Glutamatergic neuron (in vitro differentiated cells): ENCODE results near the gene OR5T1. TPM values are rescaled to one million over a fixed set of nuclear protein-coding genes. Genes with fewer than 3 reads are reported as not detected.

Experiments used
- DNase-seq: peaks from one replicate; pipeline ENCODE4 v3.0.0; 2022
- H3K27ac Mint-ChIP-seq: one replicate; pipeline ENCODE4 v1.8.0; 2020; ENCODE audit warnings: mild to moderate bottlenecking, mixed read lengths, inconsistent platforms; ENCODE audit not compliant: unreplicated experiment
- H3K27me3 Mint-ChIP-seq: one replicate; pipeline ENCODE4 v1.8.0; 2020; ENCODE audit warnings: mild to moderate bottlenecking, moderate library complexity, mixed read lengths, inconsistent platforms; ENCODE audit not compliant: unreplicated experiment
- H3K36me3 Mint-ChIP-seq: one replicate; pipeline ENCODE4 v1.8.0; 2020; ENCODE audit warnings: mild to moderate bottlenecking, mixed read lengths, inconsistent platforms; ENCODE audit not compliant: unreplicated experiment
- H3K4me1 Mint-ChIP-seq: one replicate; pipeline ENCODE4 v1.8.0; 2020; ENCODE audit warnings: mild to moderate bottlenecking, low read depth, mixed read lengths, inconsistent platforms; ENCODE audit not compliant: unreplicated experiment
- H3K4me3 Mint-ChIP-seq: one replicate; pipeline ENCODE4 v1.8.0; 2020; ENCODE audit warnings: mild to moderate bottlenecking, mixed read lengths, inconsistent platforms; ENCODE audit not compliant: unreplicated experiment
- H3K9me3 Mint-ChIP-seq: one replicate; pipeline ENCODE4 v1.8.0; 2020; ENCODE audit warnings: mild to moderate bottlenecking, moderate library complexity, mixed read lengths, inconsistent platforms; ENCODE audit not compliant: unreplicated experiment
- long read RNA-seq: library from polyadenylated mRNA; unstranded; transcript quantifications from one replicate; pipeline ENCODE4 v2.0.0, GENCODE V29; 2020; ENCODE audit not compliant: unreplicated experiment
- total RNA-seq: library from RNA; stranded (reverse); fragmentation: NEBNext Ultra II Directional; extraction: Animal tissue kit (Norgen Biotek cat#: 25700); gene quantifications from one replicate; pipeline ENCODE4 v1.2.1, GENCODE V29; 2021; ENCODE audit not compliant: unreplicated experiment
- TF ChIP-seq, protein P1 (sequence below): fragments of 200-600 bp; sonication (generic); IDR thresholded peaks from one replicate; pipeline ENCODE4 v1.5.0; 2021; ENCODE audit not compliant: partially characterized antibody, unreplicated experiment

The OR5T1 gene
- not detected for total RNA-seq
- long read RNA-seq = 0 reads

DNA sequence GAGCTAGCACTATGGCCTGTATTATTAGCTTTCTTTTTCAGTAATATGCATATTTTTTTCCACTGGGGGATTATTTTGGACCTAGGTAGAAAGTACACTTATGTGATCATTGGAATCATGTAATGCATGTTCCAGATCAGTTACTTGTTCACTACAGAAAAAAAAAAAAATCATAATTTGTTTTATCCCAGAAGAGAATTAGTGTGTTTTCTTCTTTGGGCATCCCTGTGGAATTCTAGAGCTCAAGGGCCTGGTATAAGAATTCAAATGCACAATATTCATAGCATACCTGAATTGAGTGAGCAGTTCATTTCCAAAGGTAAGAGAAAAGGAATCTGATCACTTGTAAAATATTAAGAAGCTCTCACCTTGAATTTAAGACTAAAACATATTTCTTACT lies at the start of gene OR5T1:
Gene OR5T1 (plus strand): TSS at position 301 of the 400 bp plus-strand sequence. CDS start 1,485 bp downstream, outside the sequence.
- TF ChIP-seq, protein P1, sequence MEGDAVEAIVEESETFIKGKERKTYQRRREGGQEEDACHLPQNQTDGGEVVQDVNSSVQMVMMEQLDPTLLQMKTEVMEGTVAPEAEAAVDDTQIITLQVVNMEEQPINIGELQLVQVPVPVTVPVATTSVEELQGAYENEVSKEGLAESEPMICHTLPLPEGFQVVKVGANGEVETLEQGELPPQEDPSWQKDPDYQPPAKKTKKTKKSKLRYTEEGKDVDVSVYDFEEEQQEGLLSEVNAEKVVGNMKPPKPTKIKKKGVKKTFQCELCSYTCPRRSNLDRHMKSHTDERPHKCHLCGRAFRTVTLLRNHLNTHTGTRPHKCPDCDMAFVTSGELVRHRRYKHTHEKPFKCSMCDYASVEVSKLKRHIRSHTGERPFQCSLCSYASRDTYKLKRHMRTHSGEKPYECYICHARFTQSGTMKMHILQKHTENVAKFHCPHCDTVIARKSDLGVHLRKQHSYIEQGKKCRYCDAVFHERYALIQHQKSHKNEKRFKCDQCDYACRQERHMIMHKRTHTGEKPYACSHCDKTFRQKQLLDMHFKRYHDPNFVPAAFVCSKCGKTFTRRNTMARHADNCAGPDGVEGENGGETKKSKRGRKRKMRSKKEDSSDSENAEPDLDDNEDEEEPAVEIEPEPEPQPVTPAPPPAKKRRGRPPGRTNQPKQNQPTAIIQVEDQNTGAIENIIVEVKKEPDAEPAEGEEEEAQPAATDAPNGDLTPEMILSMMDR = no peak
- no peaks in the 10 kb centered on the region for H3K36me3 Mint-ChIP-seq
- no peaks in the 10 kb centered on the region for H3K4me1 Mint-ChIP-seq
- H3K27me3 Mint-ChIP-seq = no peaks in the 10 kb centered on the region
- H3K9me3 Mint-ChIP-seq = peaks cover 2% of the 10 kb centered on the region
- no peak within 1 kb of the TSS for H3K4me3 Mint-ChIP-seq
- H3K27ac Mint-ChIP-seq = no peak within 1 kb of the TSS
- no peak for DNase-seq

- no peaks in the 10 kb centered on the region for H3K4me1 Mint-ChIP-seq
- DNase-seq = no peak
- H3K9me3 Mint-ChIP-seq = peaks cover 2% of the 10 kb centered on the region
- H3K4me3 Mint-ChIP-seq = no peak within 1 kb of the TSS
- TF ChIP-seq, protein P1 = no peak
- H3K27me3 Mint-ChIP-seq = no peaks in the 10 kb centered on the region
- no peak within 1 kb of the TSS for H3K27ac Mint-ChIP-seq
- no peaks in the 10 kb centered on the region for H3K36me3 Mint-ChIP-seq
Measured at GRCh38 chr11:56234155-56234554, 39.8 kb upstream of the OR5T1 start, which contains the start of gene OR5T2. OR5T2 (minus strand) TSS chr11:56234255; CDS start chr11:56233062, 1,193 bp downstream.

- H3K27ac Mint-ChIP-seq = no peak within 1 kb of the TSS
- H3K36me3 Mint-ChIP-seq = no peaks in the 10 kb centered on the region
- no peaks in the 10 kb centered on the region for H3K27me3 Mint-ChIP-seq
- H3K4me1 Mint-ChIP-seq = no peaks in the 10 kb centered on the region
- H3K9me3 Mint-ChIP-seq = no peaks in the 10 kb centered on the region
- TF ChIP-seq, protein P1 = no peak
- no peak for DNase-seq
- H3K4me3 Mint-ChIP-seq = no peak within 1 kb of the TSS
Measured at GRCh38 chr11:56251954-56252353, 22.0 kb upstream of the OR5T1 start, which contains the start of gene OR5T3. OR5T3 (plus strand) TSS chr11:56252254; CDS start chr11:56252254, 0 bp downstream.

DNA sequence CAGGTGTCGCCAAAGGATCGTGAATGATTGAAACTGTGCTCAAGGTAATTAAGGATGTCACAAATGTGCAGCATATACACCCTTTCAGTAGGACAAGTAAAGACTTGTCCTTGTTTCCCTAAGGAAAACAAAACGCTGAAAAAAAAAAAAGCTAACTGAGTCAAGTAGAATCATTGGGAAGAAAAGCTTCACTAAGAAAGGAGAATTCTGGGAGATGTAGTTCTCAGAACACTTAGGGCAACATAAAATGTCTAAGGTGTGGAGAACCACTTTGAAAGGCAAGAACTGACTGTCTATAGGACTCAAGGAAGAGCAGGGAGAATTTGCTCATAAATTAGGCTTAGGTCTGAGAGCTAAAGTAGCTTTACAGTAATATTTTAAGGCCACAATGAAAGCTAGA lies 2.9 kb upstream of the OR5T1 start:
- H3K9me3 Mint-ChIP-seq = peaks cover 2% of the 10 kb centered on the region
- H3K36me3 Mint-ChIP-seq = no peaks in the 10 kb centered on the region
- H3K27me3 Mint-ChIP-seq = no peaks in the 10 kb centered on the region
- no peak overlapping the region for H3K4me3 Mint-ChIP-seq
- no peaks in the 10 kb centered on the region for H3K4me1 Mint-ChIP-seq
- no peak overlapping the region for H3K27ac Mint-ChIP-seq
- DNase-seq = no peak
- TF ChIP-seq, protein P1 = no peak

GRCh38 chr11:56292154-56292553 lies 18.2 kb downstream of the OR5T1 start, which contains the start of gene OR8H1:
OR8H1 (minus strand) TSS chr11:56292254; CDS start chr11:56291062, 1,192 bp downstream.
- Mint-ChIP-seq H3K4me1 (no peaks in the 10 kb centered on the region), H3K27ac (no peak within 1 kb of the TSS), H3K36me3 (no peaks in the 10 kb centered on the region), H3K4me3 (no peak within 1 kb of the TSS), H3K27me3 (no peaks in the 10 kb centered on the region), H3K9me3 (no peaks in the 10 kb centered on the region)
- TF ChIP-seq, protein P1 = no peak
- DNase-seq = no peak
